NCI-H1694 treated with DMSO at 0.1 percent for 48 hours (cell line): ENCODE data around the gene NPLOC4.

ENCODE experiments used
- DNase-seq: peaks from one replicate; lab custom pipeline; 2025; lab: John Stamatoyannopoulos, UW

NPLOC4 gene

GRCh38 chr17:81547614-81547982, 89.3 kb downstream of the NPLOC4 start:
- no peak for DNase-seq

GRCh38 chr17:81546906-81547613, 89.9 kb downstream of the NPLOC4 start:
- DNase-seq = no peak

GRCh38 chr17:81545160-81545949, 91.6 kb downstream of the NPLOC4 start:
- DNase-seq = no peak

GRCh38 chr17:81544281-81544974, 92.5 kb downstream of the NPLOC4 start:
- no peak for DNase-seq

- DNase-seq = no peak
Measured at GRCh38 chr17:81543756-81544155, 93.2 kb downstream of the NPLOC4 start.

GRCh38 chr17:81543339-81543675, 93.6 kb downstream of the NPLOC4 start:
- DNase-seq = peak; percentile 20

GRCh38 chr17:81542431-81543338, 94.2 kb downstream of the NPLOC4 start:
- no peak for DNase-seq

GRCh38 chr17:81541123-81541522, 95.8 kb downstream of the NPLOC4 start:
- no peak for DNase-seq

GRCh38 chr17:81540676-81541027, 96.3 kb downstream of the NPLOC4 start:
- DNase-seq = no peak

GRCh38 chr17:81539961-81540675, 96.8 kb downstream of the NPLOC4 start:
- no peak for DNase-seq

- no peak for DNase-seq
Measured at GRCh38 chr17:81539571-81539900, 97.4 kb downstream of the NPLOC4 start.

GRCh38 chr17:81538651-81539570, 98.0 kb downstream of the NPLOC4 start:
- DNase-seq = no peak

- peak; percentile 55 for DNase-seq
Measured at GRCh38 chr17:81537856-81538555, 98.9 kb downstream of the NPLOC4 start.

- no peak for DNase-seq
Measured at GRCh38 chr17:81537343-81537855, 99.5 kb downstream of the NPLOC4 start.

GRCh38 chr17:81536299-81537290, 100.3 kb downstream of the NPLOC4 start:
- DNase-seq = no peak

- DNase-seq = no peak
Measured at GRCh38 chr17:81535480-81536298, 101.2 kb downstream of the NPLOC4 start.

GRCh38 chr17:81535007-81535328, 101.9 kb downstream of the NPLOC4 start:
- no peak for DNase-seq
